IMR-90 (cell line): ENCODE measurements around the gene DRD4. TPM values are rescaled to one million over a fixed set of nuclear protein-coding genes. Genes with fewer than 3 reads are reported as not detected.
"Not testable (repeated sequence)": the region's sequence is repeated elsewhere in the genome, so short reads cannot be mapped to it uniquely, and the experiment has no call there.

ENCODE experiments used
- ATAC-seq: fragments of 200-7000 bp; cut with Tn5 transposase; 2 replicates; pipeline ENCODE4 v1.9.1; 2020; ENCODE audit warnings: low read depth, mild to moderate bottlenecking, moderate library complexity
- BruUV-seq: library from RNA; stranded (reverse); fragments of 400-500 nt; replicated peaks from 2 replicates; lab custom pipeline; 2021; lab: Mats Ljungman, UMichigan
- CTCF ChIA-PET: fragments of 300-600 bp; formaldehyde crosslinking; extraction: SDS; loops from one replicate; lab custom pipeline; 2021; ENCODE audit warnings: antibody characterized with exemption; lab: Yijun Ruan, JAX
- POLR2A ChIA-PET: fragments of 300-600 bp; sonication (Branson Sonifier 250); formaldehyde crosslinking; loops from one replicate; lab custom pipeline; 2022; ENCODE audit warnings: antibody characterized with exemption; ENCODE audit not compliant: unreplicated experiment; lab: Charles Lee
- DNase-seq: peaks from one replicate; pipeline ENCODE4 v3.0.0; 2013
- H2AFZ ChIP-seq: replicated peaks from 2 replicates; pipeline ENCODE3; 2013; ENCODE audit warnings: low read length, mild to moderate bottlenecking; ENCODE audit not compliant: poor library complexity
- H2AK5ac ChIP-seq: 2 replicates; pipeline ENCODE4 v1.6.1; 2013; ENCODE audit warnings: low read depth, low read length, inconsistent platforms
- H2AK9ac ChIP-seq: replicated peaks from 2 replicates; pipeline ENCODE3; 2013; ENCODE audit warnings: mild to moderate bottlenecking, low read depth, low read length, moderate library complexity; ENCODE audit not compliant: poor library complexity
- H2BK120ac ChIP-seq: 2 replicates; pipeline ENCODE4 v1.6.1; 2013; ENCODE audit warnings: low read depth, low read length, inconsistent platforms
- H2BK15ac ChIP-seq: 3 replicates; pipeline ENCODE4 v1.6.1; 2013; ENCODE audit warnings: low read depth, low read length, inconsistent platforms
- H2BK20ac ChIP-seq: 2 replicates; pipeline ENCODE4 v1.6.1; 2013; ENCODE audit warnings: low read depth, mild to moderate bottlenecking, inconsistent platforms, low read length, moderate library complexity
- H2BK5ac ChIP-seq: 2 replicates; pipeline ENCODE4 v1.6.1; 2013; ENCODE audit warnings: mild to moderate bottlenecking, low read depth, low read length, inconsistent platforms; ENCODE audit not compliant: poor library complexity, severe bottlenecking
- H3K14ac ChIP-seq: replicated peaks from 2 replicates; pipeline ENCODE4 v1.6.1; 2013; ENCODE audit warnings: low read depth, low read length, inconsistent platforms
- H3K18ac ChIP-seq: 2 replicates; pipeline ENCODE4 v1.6.1; 2013; ENCODE audit warnings: low read depth, low read length, control low read depth
- H3K23ac ChIP-seq: 2 replicates; pipeline ENCODE4 v1.6.1; 2013; ENCODE audit warnings: low read depth, low read length, inconsistent platforms
- H3K27ac ChIP-seq: 2 replicates; pipeline ENCODE4 v1.5.1; 2013; ENCODE audit warnings: mild to moderate bottlenecking, control low read depth, low read length; ENCODE audit not compliant: insufficient read depth
- H3K27me3 ChIP-seq: 2 replicates; pipeline ENCODE4 v1.6.1; 2013; ENCODE audit warnings: low read length; ENCODE audit not compliant: control insufficient read depth, insufficient read depth
- H3K36me3 ChIP-seq: 2 replicates; pipeline ENCODE4 v1.6.1; 2013; ENCODE audit warnings: low read length, mixed read lengths; ENCODE audit not compliant: control insufficient read depth, insufficient read depth
- H3K4ac ChIP-seq: 2 replicates; pipeline ENCODE4 v1.6.1; 2013; ENCODE audit warnings: low read depth, low read length, inconsistent platforms
- H3K4me1 ChIP-seq: 2 replicates; pipeline ENCODE4 v1.6.1; 2013; ENCODE audit warnings: low read length, mixed read lengths; ENCODE audit not compliant: control insufficient read depth, insufficient read depth
- H3K4me2 ChIP-seq: 2 replicates; pipeline ENCODE4 v1.6.1; 2013; ENCODE audit warnings: low read depth, mild to moderate bottlenecking, control low read depth, low read length, moderate library complexity
- H3K4me3 ChIP-seq: 2 replicates; pipeline ENCODE4 v1.5.1; 2013; ENCODE audit warnings: low read depth, mild to moderate bottlenecking, control low read depth, low read length, moderate library complexity; ENCODE audit not compliant: insufficient read depth
- H3K56ac ChIP-seq: 2 replicates; pipeline ENCODE4 v1.6.1; 2013; ENCODE audit warnings: low read length, inconsistent platforms; ENCODE audit not compliant: insufficient read depth; ENCODE audit errors: extremely low read depth
- H3K79me1 ChIP-seq, 2 experiments: 2 replicates each; pipeline ENCODE4 v1.6.1; 2013; ENCODE audit warnings: low read length in 2 of 2, inconsistent platforms in 1 of 2, low read depth in 1 of 2
- H3K9ac ChIP-seq: 2 replicates; pipeline ENCODE4 v1.6.1; 2013; ENCODE audit warnings: low read depth, low read length, control low read depth
- H3K9me1 ChIP-seq: 2 replicates; pipeline ENCODE4 v1.6.1; 2013; ENCODE audit warnings: low read length, inconsistent platforms; ENCODE audit not compliant: insufficient read depth
- H3K9me3 ChIP-seq: 2 replicates; pipeline ENCODE4 v1.6.1; 2013; ENCODE audit warnings: low read length; ENCODE audit not compliant: control insufficient read depth, insufficient read depth
- H4K20me1 ChIP-seq: 2 replicates; pipeline ENCODE4 v1.6.1; 2013; ENCODE audit warnings: low read length, inconsistent platforms; ENCODE audit not compliant: insufficient read depth
- H4K5ac ChIP-seq: 2 replicates; pipeline ENCODE4 v1.6.1; 2013; ENCODE audit warnings: mild to moderate bottlenecking, low read depth, low read length, control low read depth
- H4K8ac ChIP-seq, 2 experiments: 2 replicates each; pipeline ENCODE4 v1.6.1; 2013; ENCODE audit warnings: low read depth in 2 of 2, low read length in 2 of 2, control low read depth in 1 of 2, inconsistent platforms in 1 of 2
- H4K91ac ChIP-seq: 2 replicates; pipeline ENCODE4 v1.6.1; 2013; ENCODE audit warnings: low read depth, low read length, inconsistent platforms; ENCODE audit not compliant: insufficient read depth
- CEBPB ChIP-seq: IDR thresholded peaks from 2 replicates; pipeline ENCODE4 v1.6.1; 2012; ENCODE audit warnings: low read depth, low read length, improper control_type of control experiment
- CHD1 ChIP-seq: IDR thresholded peaks from 2 replicates; pipeline ENCODE4 v1.6.1; 2012; ENCODE audit warnings: low read depth, low read length, improper control_type of control experiment
- MAZ ChIP-seq: IDR thresholded peaks from 2 replicates; pipeline ENCODE4 v1.6.1; 2012; ENCODE audit warnings: low read depth, mild to moderate bottlenecking, low read length, improper control_type of control experiment, moderate library complexity, borderline replicate concordance
- RCOR1 ChIP-seq: IDR thresholded peaks from 2 replicates; pipeline ENCODE4 v1.6.1; 2012; ENCODE audit warnings: mild to moderate bottlenecking, low read length, improper control_type of control experiment; ENCODE audit not compliant: insufficient replicate concordance
- SMC3 ChIP-seq: fragments of 150-350 bp; IDR thresholded peaks from 2 replicates; pipeline ENCODE4 v1.6.1; 2016; ENCODE audit warnings: low read depth, mild to moderate bottlenecking, antibody characterized with exemption, low read length, moderate library complexity
- WGBS, 2 experiments: methylation state at CpG; one replicate each; pipeline versions ENCODE4 v1.1.5 to v1.1.7; 2013; ENCODE audit warnings: missing lambda C conversion rate in 2 of 2; ENCODE audit not compliant: insufficient read length in 1 of 2; ENCODE audit errors: extremely low coverage in 2 of 2; 5-methylcytosine and 5-hydroxymethylcytosine counted together
- dilution Hi-C: fragments of 300-500 bp; cut with HindIII; formaldehyde crosslinking; loops from one replicate; pipeline ENCODE4 v1.14.3; 2018; ENCODE audit warnings: low sequenced_read_pairs; ENCODE audit not compliant: unreplicated experiment
- in situ Hi-C: fragments of 300-500 bp; cut with MboI; formaldehyde crosslinking; loops from 3 replicates; pipeline ENCODE4 v1.14.3; 2019; ENCODE audit warnings: low sequenced_read_pairs, inconsistent platforms, mixed read lengths
- intact Hi-C: fragments of 100-400 bp; cut with micrococcal nuclease; formaldehyde crosslinking; loops from 2 replicates; pipeline ENCODE4 v1.10.0; 2022
- polyA plus RNA-seq, 3 experiments: library from polyadenylated mRNA; depleted of rRNA; stranded (reverse); fragments of >200 nt; gene quantifications; 2 replicates each; pipeline ENCODE4 v1.2.3, GENCODE V29; 2012; ENCODE audit warnings: low replicate concordance in 1 of 3
- total RNA-seq: library from RNA; depleted of rRNA; stranded (reverse); fragments of >200 nt; gene quantifications from 2 replicates; pipeline ENCODE4 v1.2.3, GENCODE V29; 2012
- TF ChIP-seq, protein P1 (sequence below): conservative IDR thresholded peaks from 2 replicates; pipeline ENCODE4 v1.5.1; 2012; ENCODE audit warnings: mild to moderate bottlenecking, low read depth, low read length, improper control_type of control experiment

DRD4 gene
- total and polyA plus RNA-seq, 2 of the 4 experiments (the other 2 are of a cell fraction): not detected

DNA sequence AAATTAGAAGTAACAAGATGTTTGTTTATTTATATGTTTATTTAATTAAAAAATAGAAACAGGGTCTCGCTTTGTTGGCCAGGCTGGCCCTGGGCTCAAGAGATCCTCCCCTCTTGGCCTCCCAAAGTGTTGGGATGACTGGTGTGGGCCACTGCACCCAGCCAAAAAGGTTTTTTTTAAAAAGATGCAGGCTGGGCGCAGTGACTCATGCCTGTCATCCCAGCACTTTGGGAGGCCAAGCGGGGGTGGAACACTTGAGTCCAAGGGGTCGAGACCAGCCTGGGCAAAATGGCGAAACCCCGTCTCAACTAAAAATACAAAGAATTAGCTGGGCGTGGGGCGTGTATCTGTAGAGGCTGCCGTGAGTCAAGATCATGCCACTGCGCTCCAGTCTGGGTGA is 13.4 kb downstream of the DRD4 start:
- H2BK20ac ChIP-seq: no peak overlapping the region
- intact Hi-C loops (no loop called here), dilution Hi-C loops (no loop called here), in situ Hi-C loops (no loop called here)
- no peak overlapping the region for H2BK15ac ChIP-seq
- H3K4me2 ChIP-seq: no peak overlapping the region
- H4K5ac ChIP-seq: no peak overlapping the region
- no peak overlapping the region for H2BK5ac ChIP-seq
- H2BK120ac ChIP-seq: no peak overlapping the region
- H3K27ac ChIP-seq: no peak overlapping the region
- H3K79me1 ChIP-seq: no peaks in the 10 kb centered on the region; a peak in 1 of 4 replicates
- 80% methylated on average over 1 of the region's 10 CpGs; no CpG with 5 or more reads in 1 of the 2 experiments for WGBS, 2 experiments
- peaks cover 3% of the 10 kb centered on the region for H3K4me1 ChIP-seq
- H3K9ac ChIP-seq: no peak overlapping the region
- BruUV-seq: no TSS peak
- H4K91ac ChIP-seq: no peak overlapping the region
- H3K9me3 ChIP-seq: no peaks in the 10 kb centered on the region
- no peak overlapping the region for H2AK5ac ChIP-seq
- TF ChIP-seq SMC3 (no peak), CEBPB (no peak), RCOR1 (no peak), MAZ (no peak), CHD1 (no peak)
- TF ChIP-seq, protein P1, sequence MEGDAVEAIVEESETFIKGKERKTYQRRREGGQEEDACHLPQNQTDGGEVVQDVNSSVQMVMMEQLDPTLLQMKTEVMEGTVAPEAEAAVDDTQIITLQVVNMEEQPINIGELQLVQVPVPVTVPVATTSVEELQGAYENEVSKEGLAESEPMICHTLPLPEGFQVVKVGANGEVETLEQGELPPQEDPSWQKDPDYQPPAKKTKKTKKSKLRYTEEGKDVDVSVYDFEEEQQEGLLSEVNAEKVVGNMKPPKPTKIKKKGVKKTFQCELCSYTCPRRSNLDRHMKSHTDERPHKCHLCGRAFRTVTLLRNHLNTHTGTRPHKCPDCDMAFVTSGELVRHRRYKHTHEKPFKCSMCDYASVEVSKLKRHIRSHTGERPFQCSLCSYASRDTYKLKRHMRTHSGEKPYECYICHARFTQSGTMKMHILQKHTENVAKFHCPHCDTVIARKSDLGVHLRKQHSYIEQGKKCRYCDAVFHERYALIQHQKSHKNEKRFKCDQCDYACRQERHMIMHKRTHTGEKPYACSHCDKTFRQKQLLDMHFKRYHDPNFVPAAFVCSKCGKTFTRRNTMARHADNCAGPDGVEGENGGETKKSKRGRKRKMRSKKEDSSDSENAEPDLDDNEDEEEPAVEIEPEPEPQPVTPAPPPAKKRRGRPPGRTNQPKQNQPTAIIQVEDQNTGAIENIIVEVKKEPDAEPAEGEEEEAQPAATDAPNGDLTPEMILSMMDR: no peak
- H2AFZ ChIP-seq: no peak overlapping the region
- H3K36me3 ChIP-seq: peaks cover 21% of the 10 kb centered on the region; the same call in 1 of the 2 replicates
- H4K20me1 ChIP-seq: no peaks in the 10 kb centered on the region
- no peaks in the 10 kb centered on the region for H3K9me1 ChIP-seq
- no peak overlapping the region for H3K14ac ChIP-seq
- H3K18ac ChIP-seq: no peak overlapping the region
- peak; percentile 64 for ATAC-seq
- H2AK9ac ChIP-seq: no peak overlapping the region
- CTCF ChIA-PET: interaction anchor here (0.6 kb wide), 1 partner anchor 82 kb away, joined by 5 read pairs; no protein-coding TSS in a partner anchor
- H3K56ac ChIP-seq: no peak overlapping the region
- H3K27me3 ChIP-seq: no peaks in the 10 kb centered on the region
- POLR2A ChIA-PET: no interaction called here
- no peak overlapping the region for H3K4me3 ChIP-seq
- H3K4ac ChIP-seq: no peak overlapping the region
- no peak overlapping the region for H4K8ac ChIP-seq
- H3K23ac ChIP-seq: no peak overlapping the region
- peak; percentile 40 for DNase-seq

- POLR2A ChIA-PET, H2BK15ac ChIP-seq, in situ Hi-C loops: not testable (repeated sequence)
These were observed 16.1 kb downstream of the DRD4 start for GRCh38 chr11:653136-653535.

More at GRCh38 chr11:653136-653535, 16.1 kb downstream of the DRD4 start:
- H3K4me1 ChIP-seq, ATAC-seq, H2AFZ ChIP-seq, H3K9ac ChIP-seq, BruUV-seq, H4K5ac ChIP-seq, H2AK5ac ChIP-seq, H4K8ac ChIP-seq, H3K4me2 ChIP-seq, H3K23ac ChIP-seq, H4K91ac ChIP-seq, H4K20me1 ChIP-seq, H3K4me3 ChIP-seq, intact Hi-C loops, H3K9me1 ChIP-seq, H3K27ac ChIP-seq, H3K4ac ChIP-seq, H3K79me1 ChIP-seq, H3K9me3 ChIP-seq, dilution Hi-C loops, H2AK9ac ChIP-seq, H3K14ac ChIP-seq, H3K56ac ChIP-seq, H2BK120ac ChIP-seq, H2BK5ac ChIP-seq, DNase-seq, H3K18ac ChIP-seq, H3K27me3 ChIP-seq, H2BK20ac ChIP-seq, CTCF ChIA-PET: not testable (repeated sequence)
- WGBS, 2 experiments: 89% methylated on average over 5 of the region's 14 CpGs; no CpG with 5 or more reads in 1 of the 2 experiments
- peaks cover 21% of the 10 kb centered on the region for H3K36me3 ChIP-seq
